Endothelial cell of umbilical vein (primary cell): ENCODE results near the gene NTS. TPM values are rescaled to one million over a fixed set of nuclear protein-coding genes. Genes with fewer than 3 reads are reported as not detected.

Source experiments
- BruUV-seq: library from RNA; stranded (reverse); fragments of 400-500 nt; replicated peaks from 2 replicates; lab custom pipeline; 2021; lab: Mats Ljungman, UMichigan
- CTCF ChIA-PET: fragments of 300-600, 350-600 bp; sonication (Branson Sonifier 250); formaldehyde crosslinking; loops from one replicate; lab custom pipeline; 2021; ENCODE audit warnings: antibody characterized with exemption, inconsistent platforms; lab: Charles Lee
- POLR2A ChIA-PET: fragments of 300-600, 350-600 bp; sonication (Branson Sonifier 250); formaldehyde crosslinking; loops from one replicate; lab custom pipeline; 2021; ENCODE audit warnings: antibody characterized with exemption, inconsistent platforms; lab: Charles Lee
- DNase-seq: peaks from one replicate; pipeline ENCODE4 v3.0.0-alpha.2; 2011; ENCODE audit warnings: low read depth, low spot score
- FAIRE-seq: peaks from 2 replicates; lab custom pipeline; 2011; peaks lifted over from hg19 to GRCh38; lab: Jason Lieb, UNC
- H2AFZ ChIP-seq: 2 replicates; pipeline ENCODE4 v1.6.0; 2012; ENCODE audit warnings: low read depth, low read length, control low read depth, inconsistent platforms
- H3K27ac ChIP-seq: 2 replicates; pipeline ENCODE4 v1.5.1; 2011; ENCODE audit warnings: low read depth, mild to moderate bottlenecking, control low read depth, low read length, moderate library complexity; ENCODE audit not compliant: insufficient read depth
- H3K27me3 ChIP-seq, 2 experiments: 2 replicates each; pipeline versions ENCODE4 v1.6.0 to v1.6.1; 2011; ENCODE audit warnings: low read length in 2 of 2, mixed read lengths in 1 of 2; ENCODE audit not compliant: control insufficient read depth in 2 of 2, insufficient read depth in 2 of 2
- H3K36me3 ChIP-seq, 2 experiments: 2 replicates in 1 of 2; 3 replicates in 1 of 2; pipeline ENCODE4 v1.5.1; 2011; ENCODE audit warnings: low read length in 2 of 2, mild to moderate bottlenecking in 1 of 2, moderate library complexity in 1 of 2; ENCODE audit not compliant: control insufficient read depth in 2 of 2, insufficient read depth in 2 of 2; ENCODE audit errors: extremely low read depth in 1 of 2
- H3K4me1 ChIP-seq: 3 replicates; pipeline ENCODE4 v1.5.1; 2011; ENCODE audit warnings: mild to moderate bottlenecking, low read length; ENCODE audit not compliant: control insufficient read depth, insufficient read depth; ENCODE audit errors: extremely low read depth
- H3K4me2 ChIP-seq: 2 replicates; pipeline ENCODE4 v1.6.1; 2011; ENCODE audit warnings: low read length, control low read depth, mixed read lengths; ENCODE audit not compliant: insufficient read depth
- H3K4me3 ChIP-seq, 3 experiments: fragments of 200-600 bp in 1 of 3; sonication (generic), shearing (Covaris generic) in 1 of 3; replicated peaks in 1 of 3; 2 replicates each; pipeline ENCODE4 v1.5.1; 2011 to 2016; ENCODE audit warnings: control low read depth in 3 of 3, low read length in 3 of 3, mild to moderate bottlenecking in 2 of 3, inconsistent platforms in 1 of 3, low read depth in 1 of 3, moderate library complexity in 1 of 3; ENCODE audit not compliant: insufficient read depth in 1 of 3
- H3K79me2 ChIP-seq: 2 replicates; pipeline ENCODE4 v1.6.0; 2012; ENCODE audit warnings: low read length, inconsistent platforms; ENCODE audit not compliant: control insufficient read depth, insufficient read depth
- H3K9ac ChIP-seq: replicated peaks from 2 replicates; pipeline ENCODE3; 2011; ENCODE audit warnings: low read length, control low read depth; ENCODE audit not compliant: insufficient read depth; ENCODE audit errors: extremely low read depth
- H3K9me1 ChIP-seq: replicated peaks from 3 replicates; pipeline ENCODE4 v1.6.0; 2011; ENCODE audit warnings: mild to moderate bottlenecking, low read length; ENCODE audit not compliant: control insufficient read depth, insufficient read depth; ENCODE audit errors: extremely low read depth
- H3K9me3 ChIP-seq: replicated peaks from 2 replicates; pipeline ENCODE4 v1.5.1; 2012; ENCODE audit warnings: low read length, inconsistent platforms; ENCODE audit not compliant: control insufficient read depth, insufficient read depth
- H4K20me1 ChIP-seq: replicated peaks from 2 replicates; pipeline ENCODE3; 2011; ENCODE audit warnings: mild to moderate bottlenecking, low read length; ENCODE audit not compliant: control insufficient read depth, insufficient read depth; ENCODE audit errors: extremely low read depth
- CTCF ChIP-seq, 2 donors: IDR thresholded peaks; 1 replicate in 1 of 2; 2 replicates in 1 of 2; pipeline ENCODE4 v1.5.1; 2011; ENCODE audit warnings: low read length in 2 of 2, mild to moderate bottlenecking in 2 of 2, moderate library complexity in 2 of 2, control low read depth in 1 of 2, inconsistent platforms in 1 of 2, low read depth in 1 of 2; ENCODE audit not compliant: insufficient read depth in 1 of 2; ENCODE audit errors: extremely low read depth in 1 of 2
- EZH2 ChIP-seq: IDR thresholded peaks from 2 replicates; pipeline ENCODE4 v1.6.1; 2012; ENCODE audit warnings: borderline replicate concordance, low read depth, mild to moderate bottlenecking, moderate library complexity, low read length, inconsistent platforms; ENCODE audit not compliant: severe bottlenecking
- FOS ChIP-seq: IDR thresholded peaks from 2 replicates; pipeline ENCODE4 v1.6.1; 2011; ENCODE audit warnings: mild to moderate bottlenecking, low read length, moderate library complexity, borderline replicate concordance; ENCODE audit not compliant: insufficient read depth
- GATA2 ChIP-seq: IDR thresholded peaks from 2 replicates; pipeline ENCODE4 v1.7.0; 2011; ENCODE audit warnings: low read depth, mild to moderate bottlenecking, moderate library complexity, mixed read lengths, low read length; ENCODE audit not compliant: insufficient read length, insufficient read depth
- JUN ChIP-seq: IDR thresholded peaks from 2 replicates; pipeline ENCODE4 v1.6.1; 2011; ENCODE audit warnings: borderline replicate concordance, low read depth; ENCODE audit not compliant: insufficient read length, insufficient read depth
- MAX ChIP-seq: IDR thresholded peaks from 2 replicates; pipeline ENCODE4 v1.6.1; 2011; ENCODE audit not compliant: insufficient read depth, insufficient read length
- MYC ChIP-seq: IDR thresholded peaks from one replicate; pipeline ENCODE4 v1.6.1; 2011; ENCODE audit warnings: mild to moderate bottlenecking, low read depth, low read length
- POLR2A ChIP-seq: IDR thresholded peaks from 2 replicates; pipeline ENCODE4 v1.6.1; 2012; ENCODE audit warnings: low read depth, mild to moderate bottlenecking, control low read depth, low read length
- dilution Hi-C: fragments of 300-500 bp; cut with MboI; formaldehyde crosslinking; loops from one replicate; pipeline ENCODE4 v1.15.0; 2019; ENCODE audit warnings: low sequenced_read_pairs; ENCODE audit not compliant: extremely low pct_ligation_motif_present
- intact Hi-C: fragments of 100-400 bp; cut with micrococcal nuclease; formaldehyde crosslinking; loops from one replicate; pipeline ENCODE4 v1.10.0; 2022
- polyA plus RNA-seq, 4 experiments: library from polyadenylated mRNA; depleted of rRNA in 3 of 4; stranded (reverse) in 3 of 4; unstranded in 1 of 4; fragments of >200 nt; gene quantifications; 2 replicates each; pipeline versions ENCODE4 v1.2.1 to v1.2.3, GENCODE V29; 2011 to 2012; ENCODE audit warnings: missing spikeins in 1 of 4
- total RNA-seq: library from RNA; stranded (reverse); gene quantifications from 2 replicates; pipeline ENCODE4 v1.2.3, GENCODE V29; 2021

The NTS gene
- total and polyA plus RNA-seq, 2 donors (not counting 3 experiments of a cell fraction or from before 2014, with no cell fraction given): not detected

GRCh38 chr12:85833579-85833978, 40.5 kb upstream of the NTS start:
- ChIA-PET CTCF (interaction anchor here (1.8 kb wide), 1 partner anchor 34 kb away, joined by 4 read pairs; no protein-coding TSS in a partner anchor), POLR2A (no interaction called here)
- H3K36me3 ChIP-seq: no peaks in the 10 kb centered on the region
- peak overlapping the region; percentile 93 for H3K4me2 ChIP-seq
- DNase-seq (no peak), FAIRE-seq (no peak)
- no peaks in the 10 kb centered on the region for H3K27me3 ChIP-seq
- H2AFZ ChIP-seq: no peak overlapping the region
- peaks cover 18% of the 10 kb centered on the region for H3K4me1 ChIP-seq
- no peaks in the 10 kb centered on the region for H3K79me2 ChIP-seq
- H3K27ac ChIP-seq: no peak overlapping the region
- H3K4me3 ChIP-seq: no peak overlapping the region
- no peaks in the 10 kb centered on the region for H3K9me3 ChIP-seq
- no peak overlapping the region for H3K9ac ChIP-seq
- intact Hi-C loops: no loop called here
- dilution Hi-C loops: no loop called here
- no peaks in the 10 kb centered on the region for H4K20me1 ChIP-seq
- BruUV-seq: no TSS peak
- no peak for TF ChIP-seq FOS
- no peak for TF ChIP-seq GATA2
- no peak for TF ChIP-seq MAX
- no peak for TF ChIP-seq JUN
- TF ChIP-seq CTCF (IDR thresholded peaks at IDR 0.05; ENCODE audit: extremely low read depth in 1 of 2, insufficient read depth in 1 of 2, low read depth in 1 of 2, low read length in 2 of 2): no peak
- no peak for TF ChIP-seq EZH2
- no peak for TF ChIP-seq MYC
- TF ChIP-seq POLR2A: no peak
- H3K9me1 ChIP-seq: no peaks in the 10 kb centered on the region
